OCI-LY1 (cell line): ENCODE results near the gene FBN1.

ENCODE experiments used
- H2AFZ ChIP-seq: fragments of 200-600 bp; sonication (generic), shearing (Covaris generic); 2 replicates; pipeline ENCODE4 v1.6.0; 2014; ENCODE audit warnings: antibody characterized with exemption, mild to moderate bottlenecking, low read length
- H3F3A ChIP-seq: fragments of 200-600 bp; sonication (generic), shearing (Covaris generic); 2 replicates; pipeline ENCODE4 v1.6.0; 2014; ENCODE audit warnings: mild to moderate bottlenecking, antibody characterized with exemption, low read length, moderate library complexity; ENCODE audit not compliant: insufficient read depth
- H3K27ac ChIP-seq: fragments of 200-600 bp; sonication (generic); 2 replicates; pipeline ENCODE4 v1.5.1; 2014; ENCODE audit warnings: low read length, mixed run types, mild to moderate bottlenecking, low read depth; ENCODE audit not compliant: poor library complexity, severe bottlenecking
- H3K27me3 ChIP-seq: fragments of 200-600 bp; sonication (generic); 2 replicates; pipeline ENCODE4 v1.6.0; 2014; ENCODE audit warnings: antibody characterized with exemption, mild to moderate bottlenecking, low read length, moderate library complexity; ENCODE audit not compliant: insufficient read depth
- H3K36me3 ChIP-seq: fragments of 200-600 bp; sonication (generic); 2 replicates; pipeline ENCODE4 v1.6.1; 2014; ENCODE audit warnings: mild to moderate bottlenecking, antibody characterized with exemption, low read length, moderate library complexity, mixed read lengths; ENCODE audit not compliant: insufficient read depth
- H3K4me1 ChIP-seq: fragments of 200-600 bp; sonication (generic); 2 replicates; pipeline ENCODE4 v1.5.1; 2014; ENCODE audit warnings: mild to moderate bottlenecking, low read length, moderate library complexity; ENCODE audit not compliant: insufficient read depth, severe bottlenecking
- H3K4me2 ChIP-seq: fragments of 200-600 bp; sonication (generic), shearing (Covaris generic); 2 replicates; pipeline ENCODE4 v1.6.1; 2014; ENCODE audit warnings: low read length
- H3K4me3 ChIP-seq: fragments of 200-600 bp; sonication (generic); 2 replicates; pipeline ENCODE4 v1.5.1; 2014; ENCODE audit warnings: low read length, low read depth, mild to moderate bottlenecking, mixed read lengths; ENCODE audit not compliant: poor library complexity, severe bottlenecking
- H3K79me2 ChIP-seq: fragments of 200-600 bp; shearing (Covaris generic); 2 replicates; pipeline ENCODE4 v1.6.1; 2016; ENCODE audit warnings: mixed run types, low read length, mixed read lengths; ENCODE audit not compliant: insufficient read depth
- H3K9ac ChIP-seq: fragments of 200-600 bp; sonication (generic), shearing (Covaris generic); 2 replicates; pipeline ENCODE4 v1.6.1; 2014; ENCODE audit warnings: mild to moderate bottlenecking, low read length, mixed read lengths
- H3K9me2 ChIP-seq: fragments of 200-600 bp; sonication (generic), shearing (Covaris generic); 2 replicates; pipeline ENCODE4 v1.6.1; 2014; ENCODE audit warnings: low read depth, mild to moderate bottlenecking, low read length, mixed read lengths
- H3K9me3 ChIP-seq: fragments of 200-600 bp; shearing (Covaris generic); 2 replicates; pipeline ENCODE4 v1.6.1; 2014; ENCODE audit warnings: low read length, mixed read lengths
- H4K20me1 ChIP-seq: fragments of 200-600 bp; sonication (generic), shearing (Covaris generic); 2 replicates; pipeline ENCODE4 v1.6.0; 2016; ENCODE audit warnings: mild to moderate bottlenecking, low read length; ENCODE audit not compliant: insufficient read depth
- CTCF ChIP-seq: fragments of 200-600 bp; sonication (generic), shearing (Covaris generic); IDR thresholded peaks from 2 replicates; pipeline ENCODE4 v1.5.1; 2017; ENCODE audit warnings: mild to moderate bottlenecking, antibody characterized with exemption, low read length, moderate library complexity, mixed read lengths
- EZH2 ChIP-seq: fragments of 200-600 bp; sonication (generic), shearing (Covaris generic); IDR thresholded peaks from 2 replicates; pipeline ENCODE4 v1.8.0; 2017; ENCODE audit warnings: borderline replicate concordance, mixed run types, mild to moderate bottlenecking, antibody characterized with exemption, low read length, moderate library complexity, mixed read lengths

The FBN1 gene

DNA sequence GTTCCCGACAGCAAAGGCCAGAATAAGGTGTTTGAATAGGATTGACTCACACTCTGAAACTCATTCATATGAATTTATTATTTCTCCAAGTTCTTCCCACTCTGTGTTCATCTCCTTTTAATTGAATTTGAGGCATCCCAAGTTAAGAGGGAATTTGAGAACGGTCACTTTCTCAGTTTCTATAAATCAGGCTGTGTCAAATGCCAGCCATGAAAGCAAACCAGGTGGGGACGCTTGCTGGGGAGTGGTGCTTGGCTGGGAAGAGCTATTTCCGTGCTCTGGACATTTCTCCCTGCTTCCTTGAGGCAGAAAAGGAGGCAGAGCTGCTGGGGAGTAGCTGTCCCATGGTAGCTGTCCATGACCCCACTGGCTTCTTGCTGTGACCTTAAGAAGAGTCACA is 116.6 kb downstream of the FBN1 start:
- H3K4me2 ChIP-seq = no peak overlapping the region
- no peak for TF ChIP-seq CTCF
- TF ChIP-seq EZH2 = no peak
- H3K4me1 ChIP-seq = no peaks in the 10 kb centered on the region
- no peaks in the 10 kb centered on the region for H3K9me2 ChIP-seq
- H3K9me3 ChIP-seq = no peaks in the 10 kb centered on the region
- no peaks in the 10 kb centered on the region for H3K27me3 ChIP-seq
- H3K36me3 ChIP-seq = no peaks in the 10 kb centered on the region
- no peak overlapping the region for H3K9ac ChIP-seq
- no peaks in the 10 kb centered on the region for H3K79me2 ChIP-seq
- H2AFZ ChIP-seq = no peak overlapping the region
- H3K4me3 ChIP-seq = no peak overlapping the region
- no peak overlapping the region for H3K27ac ChIP-seq
- no peaks in the 10 kb centered on the region for H3F3A ChIP-seq
- no peaks in the 10 kb centered on the region for H4K20me1 ChIP-seq

GRCh38 chr15:48527517-48527916 is 118.0 kb downstream of the FBN1 start:
- Histone ChIP-seq H3K9me3 (no peaks in the 10 kb centered on the region), H4K20me1 (no peaks in the 10 kb centered on the region), H3K4me2 (no peak overlapping the region), H3K9me2 (no peaks in the 10 kb centered on the region), H3K27ac (no peak overlapping the region), H3K36me3 (no peaks in the 10 kb centered on the region), H3K4me1 (no peaks in the 10 kb centered on the region), H2AFZ (no peak overlapping the region), H3K4me3 (no peak overlapping the region), H3F3A (no peaks in the 10 kb centered on the region), H3K79me2 (no peaks in the 10 kb centered on the region), H3K27me3 (no peaks in the 10 kb centered on the region), H3K9ac (no peak overlapping the region)
- TF ChIP-seq EZH2 (no peak), CTCF (no peak)

DNA sequence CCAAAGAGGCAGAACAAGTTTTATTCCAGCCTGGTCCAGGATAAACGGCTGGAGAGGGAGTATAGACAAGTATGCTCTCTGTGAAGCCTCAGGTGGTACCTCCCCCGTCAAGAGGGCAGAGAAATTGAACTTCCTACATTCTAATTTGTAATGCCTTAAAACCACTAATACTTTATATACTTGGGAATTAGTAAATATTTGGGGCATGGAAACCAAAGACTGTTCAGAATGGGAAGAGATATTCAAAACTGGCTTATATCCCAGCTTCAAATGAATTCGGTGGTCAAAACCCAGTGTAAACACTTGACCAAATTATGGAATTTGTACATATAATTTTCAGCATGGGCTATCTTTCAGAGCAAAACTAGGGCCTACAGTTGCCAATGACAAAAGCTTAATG is 122.6 kb downstream of the FBN1 start:
- H2AFZ ChIP-seq = no peak overlapping the region
- H3K9ac ChIP-seq = no peak overlapping the region
- H3K27ac ChIP-seq = no peak overlapping the region
- no peaks in the 10 kb centered on the region for H3K9me3 ChIP-seq
- H3F3A ChIP-seq = no peaks in the 10 kb centered on the region
- no peaks in the 10 kb centered on the region for H3K36me3 ChIP-seq
- no peak overlapping the region for H3K4me2 ChIP-seq
- no peak overlapping the region for H3K4me3 ChIP-seq
- TF ChIP-seq CTCF (no peak), EZH2 (no peak)
- H4K20me1 ChIP-seq = no peaks in the 10 kb centered on the region
- no peaks in the 10 kb centered on the region for H3K4me1 ChIP-seq
- H3K9me2 ChIP-seq = no peaks in the 10 kb centered on the region
- no peaks in the 10 kb centered on the region for H3K79me2 ChIP-seq
- H3K27me3 ChIP-seq = no peaks in the 10 kb centered on the region
